GM20000 (cell line): Measurements from ENCODE around the gene VPS36.

Experiments used
- DNase-seq: peaks from one replicate; pipeline ENCODE4 v3.0.0; 2012; ENCODE audit warnings: low spot score
- TF ChIP-seq, protein P1 (sequence below): IDR thresholded peaks from 2 replicates; pipeline ENCODE4 v1.5.1; 2012; ENCODE audit warnings: mild to moderate bottlenecking, control low read depth; ENCODE audit errors: extremely low read depth, missing control alignments

VPS36 gene

DNA sequence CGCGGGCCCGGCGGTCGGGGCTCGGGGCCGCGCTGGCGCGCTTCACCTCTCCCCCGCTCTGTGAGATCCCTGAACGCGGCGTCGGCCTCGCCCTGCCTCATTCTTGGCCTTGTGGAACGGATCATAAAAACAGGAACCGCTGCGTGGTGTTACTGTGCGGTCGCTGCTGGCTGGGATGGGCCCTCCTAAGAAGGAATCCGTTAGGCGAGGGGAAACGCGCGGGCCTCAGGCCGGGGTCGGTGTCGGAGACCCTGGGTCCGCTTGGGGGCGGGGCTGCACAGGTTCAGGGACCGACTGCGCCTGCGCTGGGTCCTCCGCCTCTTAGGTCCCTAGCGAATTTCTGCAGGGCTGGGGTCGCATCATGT lies 5.2 kb upstream of the VPS36 start:
- TF ChIP-seq, protein P1, sequence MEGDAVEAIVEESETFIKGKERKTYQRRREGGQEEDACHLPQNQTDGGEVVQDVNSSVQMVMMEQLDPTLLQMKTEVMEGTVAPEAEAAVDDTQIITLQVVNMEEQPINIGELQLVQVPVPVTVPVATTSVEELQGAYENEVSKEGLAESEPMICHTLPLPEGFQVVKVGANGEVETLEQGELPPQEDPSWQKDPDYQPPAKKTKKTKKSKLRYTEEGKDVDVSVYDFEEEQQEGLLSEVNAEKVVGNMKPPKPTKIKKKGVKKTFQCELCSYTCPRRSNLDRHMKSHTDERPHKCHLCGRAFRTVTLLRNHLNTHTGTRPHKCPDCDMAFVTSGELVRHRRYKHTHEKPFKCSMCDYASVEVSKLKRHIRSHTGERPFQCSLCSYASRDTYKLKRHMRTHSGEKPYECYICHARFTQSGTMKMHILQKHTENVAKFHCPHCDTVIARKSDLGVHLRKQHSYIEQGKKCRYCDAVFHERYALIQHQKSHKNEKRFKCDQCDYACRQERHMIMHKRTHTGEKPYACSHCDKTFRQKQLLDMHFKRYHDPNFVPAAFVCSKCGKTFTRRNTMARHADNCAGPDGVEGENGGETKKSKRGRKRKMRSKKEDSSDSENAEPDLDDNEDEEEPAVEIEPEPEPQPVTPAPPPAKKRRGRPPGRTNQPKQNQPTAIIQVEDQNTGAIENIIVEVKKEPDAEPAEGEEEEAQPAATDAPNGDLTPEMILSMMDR: no peak
- peak; percentile 83 for DNase-seq

DNA sequence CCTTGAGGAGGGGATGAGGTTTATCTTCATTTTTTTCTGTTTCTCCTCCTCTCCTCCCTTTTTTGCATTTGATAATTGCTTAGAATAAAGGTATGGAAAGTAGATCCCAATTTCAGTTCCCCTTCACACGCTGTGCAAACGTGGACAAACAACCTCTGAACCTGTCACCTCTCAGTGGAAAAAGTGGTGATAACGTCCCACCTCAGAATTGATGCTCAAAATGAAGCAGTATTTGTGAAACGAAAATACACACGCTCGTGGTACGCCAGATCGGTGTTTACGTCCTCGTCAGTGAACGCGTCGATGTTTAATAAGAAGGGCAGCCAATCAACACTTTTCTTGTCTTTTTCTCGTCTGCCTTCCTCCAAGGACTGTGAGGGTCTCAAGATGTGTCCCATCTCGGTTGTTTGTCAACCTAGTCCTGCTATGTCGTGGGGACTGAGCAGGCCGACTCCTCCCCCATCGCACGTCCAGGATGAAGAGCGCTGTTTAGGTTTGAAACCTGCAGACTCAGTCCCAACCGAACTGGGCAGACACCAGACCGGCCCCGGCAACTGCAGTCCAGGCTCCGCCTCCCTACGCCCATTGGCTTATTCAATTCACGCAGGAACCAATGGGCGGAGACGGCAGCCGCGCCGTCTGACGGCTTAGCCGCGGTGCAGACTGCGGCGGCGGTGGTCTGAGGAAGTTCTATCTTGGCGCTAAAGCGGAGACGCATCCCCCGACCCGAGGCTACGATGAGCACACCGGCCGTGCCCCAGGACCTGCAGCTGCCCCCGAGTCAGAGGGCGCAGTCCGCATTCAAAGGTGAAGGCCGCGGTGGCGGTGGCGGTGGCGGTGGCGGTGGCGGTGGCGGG lies 4.6 kb upstream of the VPS36 start, which contains the start of gene CKAP2:
Gene CKAP2 (plus strand): TSS at position 659 of the 857 bp plus-strand sequence. CDS start 79 bp downstream, at position 738.
- peak; percentile 96 for DNase-seq
- TF ChIP-seq, protein P1: no peak

DNA sequence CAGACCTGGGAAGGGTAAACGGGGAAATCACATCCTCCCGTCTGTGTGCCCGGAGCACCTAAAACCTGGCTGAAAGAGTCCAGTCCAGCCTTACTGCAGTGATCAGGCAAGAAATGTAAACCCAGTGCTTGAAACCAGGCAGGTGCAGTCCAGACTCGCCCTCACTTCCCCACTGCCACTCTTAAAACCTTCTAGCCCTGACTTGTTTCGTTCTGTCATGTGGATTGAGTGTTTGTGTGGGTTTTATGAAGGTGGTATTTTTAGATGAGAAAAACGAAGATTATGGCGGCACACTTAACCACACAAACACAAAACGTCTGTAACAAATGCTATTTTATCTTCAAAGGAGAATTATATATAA lies 4.0 kb upstream of the VPS36 start:
- TF ChIP-seq, protein P1: no peak

DNA sequence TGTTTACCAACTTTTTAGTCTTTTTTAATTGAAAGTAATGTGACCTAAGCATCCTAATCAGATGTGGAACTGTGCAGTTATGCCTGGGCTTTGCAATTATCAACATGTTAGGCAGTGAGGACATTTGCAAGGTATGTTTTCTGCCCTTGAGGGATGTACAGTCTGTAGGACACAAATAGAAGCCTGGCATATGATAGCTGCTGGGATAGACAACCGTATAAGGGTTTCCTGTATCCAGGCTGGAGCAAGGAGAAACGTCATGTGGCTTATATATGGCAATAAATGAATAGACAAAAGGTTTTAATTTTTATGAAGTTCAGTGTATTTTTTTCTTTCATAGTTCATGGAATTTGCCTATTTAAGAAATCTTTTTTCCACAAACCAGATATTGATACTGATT lies 2.0 kb upstream of the VPS36 start:
- no peak for DNase-seq
- TF ChIP-seq, protein P1: no peak

More for the DNA sequence above, 4.0 kb upstream of the VPS36 start:
- DNase-seq: peak; percentile 66

DNA sequence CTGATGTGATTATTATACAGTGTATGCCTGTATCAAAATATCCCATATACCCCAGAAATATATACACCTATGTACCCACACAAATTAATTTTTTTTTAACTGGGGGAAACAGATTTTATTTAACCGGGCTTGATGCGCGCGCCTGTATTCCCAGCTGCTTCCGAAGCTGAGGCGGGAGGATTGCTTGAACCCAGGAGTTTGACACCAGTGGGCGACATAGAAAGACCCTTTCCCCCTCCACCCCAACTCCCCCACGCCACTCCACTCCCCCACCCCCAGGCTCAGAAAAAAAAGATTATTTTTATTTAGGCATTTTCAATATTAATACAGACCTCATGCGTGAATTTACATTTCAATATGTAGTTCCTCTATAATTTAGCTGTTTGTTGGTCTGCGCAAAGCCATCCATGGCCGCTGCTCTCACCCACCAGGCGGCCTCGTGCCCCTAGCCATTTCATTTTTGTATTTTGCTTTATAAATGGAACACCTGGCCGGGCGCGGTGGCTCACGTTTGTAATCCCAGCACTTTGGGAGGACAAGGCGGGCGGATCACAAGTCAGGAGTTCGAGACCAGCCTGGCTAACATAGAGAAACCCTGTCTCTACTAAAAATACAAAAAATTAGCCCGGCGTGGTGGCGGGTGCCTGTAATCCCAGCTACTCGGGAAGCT lies 836 bp upstream of the VPS36 start:
- TF ChIP-seq, protein P1: no peak
- DNase-seq: no peak

DNA sequence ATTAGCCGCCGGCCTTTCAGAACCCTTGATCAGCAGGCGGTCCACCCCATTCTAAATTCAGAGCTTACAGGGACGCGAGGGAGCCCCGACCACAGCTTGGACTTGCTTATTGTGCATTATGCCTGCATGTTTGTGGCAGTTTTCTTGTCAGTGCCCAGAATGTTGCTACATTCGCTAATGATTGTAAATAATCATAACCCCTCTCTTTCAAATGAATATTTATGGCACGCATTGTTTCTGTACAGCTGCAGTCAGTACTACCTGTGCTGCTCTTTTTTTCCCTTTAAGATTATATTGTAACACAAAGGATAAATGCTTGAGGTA lies 321 bp upstream of the VPS36 start:
- TF ChIP-seq, protein P1: no peak
- DNase-seq: no peak

DNA sequence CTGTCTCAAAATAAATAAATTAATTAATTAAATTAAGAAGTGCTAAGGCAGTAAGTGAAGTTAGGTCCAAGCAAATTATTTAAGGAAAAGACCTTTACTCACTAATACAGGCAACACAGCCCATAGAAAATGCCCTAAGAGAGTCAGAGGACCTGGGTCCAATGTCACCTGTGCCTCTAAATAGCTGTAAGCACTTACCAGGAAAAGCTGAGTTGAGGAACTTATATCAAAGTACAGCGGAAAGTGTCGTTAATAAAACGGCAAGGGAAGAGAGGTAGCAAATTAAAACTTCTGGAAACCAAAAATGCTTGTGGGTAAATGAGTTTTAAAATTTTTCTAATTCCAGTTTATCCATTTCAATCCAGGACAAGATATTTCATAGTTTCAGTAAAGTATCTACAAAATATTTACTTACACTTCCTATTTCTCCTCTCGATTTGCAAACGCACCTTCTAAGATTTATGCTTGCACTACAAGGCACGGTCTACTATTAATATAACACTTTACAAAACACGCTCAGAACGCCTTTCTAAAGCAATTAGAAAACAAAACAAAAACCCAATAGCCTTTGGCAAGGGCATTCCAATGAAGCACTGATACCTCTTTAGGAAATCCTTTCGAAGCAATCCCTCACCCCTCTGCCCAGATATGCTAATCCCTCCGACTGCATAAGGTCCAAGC lies 963 bp downstream of the VPS36 start:
- TF ChIP-seq, protein P1: no peak
- DNase-seq: no peak
